LNCAP (cell line): ENCODE results near the gene CYB5B.

Experiments used
- CTCF ChIP-seq: fragments of 450-650 bp; IDR thresholded peaks from 2 replicates; pipeline ENCODE4 v1.5.1; 2017; ENCODE audit warnings: mild to moderate bottlenecking

The CYB5B gene

GRCh38 chr16:69424053-69424934 is at the start of gene CYB5B:
Gene CYB5B, plus strand, starts transcription at chr16:69424619. Its CDS starts 65 bp downstream, at chr16:69424684.
- no peak for TF ChIP-seq CTCF

GRCh38 chr16:69376393-69377059 is 47.9 kb upstream of the CYB5B start:
- no peak for TF ChIP-seq CTCF

- TF ChIP-seq CTCF, result no peak
Observed at GRCh38 chr16:69378036-69378435, 46.4 kb upstream of the CYB5B start.

GRCh38 chr16:69378760-69379159 is 45.7 kb upstream of the CYB5B start:
- no peak for TF ChIP-seq CTCF

GRCh38 chr16:69381231-69381630 is 43.2 kb upstream of the CYB5B start:
- no peak for TF ChIP-seq CTCF

- no peak for TF ChIP-seq CTCF
Observed at GRCh38 chr16:69382421-69382820, 42.0 kb upstream of the CYB5B start.

- no peak for TF ChIP-seq CTCF
Observed at GRCh38 chr16:69384974-69385373, 39.4 kb upstream of the CYB5B start.
